Activated naive CD8-positive, alpha-beta T cell treated with anti-CD3 and anti-CD28 coated beads for 36 hours (primary cell): ENCODE results near the gene FERMT2. TPM values are rescaled to one million over a fixed set of nuclear protein-coding genes. Genes with fewer than 3 reads are reported as not detected.
"Not testable (repeated sequence)": the region's sequence is repeated elsewhere in the genome, so short reads cannot be mapped to it uniquely, and the experiment has no call there.

Experiments
- DNase-seq: peaks from one replicate; pipeline ENCODE4 v3.0.0; 2021
- H3K27ac Mint-ChIP-seq: one replicate; pipeline ENCODE4 v1.8.0; 2022; ENCODE audit warnings: mild to moderate bottlenecking, moderate library complexity, mixed read lengths
- H3K27me3 Mint-ChIP-seq: one replicate; pipeline ENCODE4 v1.8.0; 2022; ENCODE audit warnings: mild to moderate bottlenecking, mixed read lengths
- H3K36me3 Mint-ChIP-seq: one replicate; pipeline ENCODE4 v1.8.0; 2021; ENCODE audit warnings: mild to moderate bottlenecking, mixed read lengths
- H3K4me1 Mint-ChIP-seq: one replicate; pipeline ENCODE4 v1.8.0; 2021; ENCODE audit warnings: mixed read lengths
- H3K4me3 Mint-ChIP-seq: one replicate; pipeline ENCODE4 v1.8.0; 2022; ENCODE audit warnings: mild to moderate bottlenecking, moderate library complexity, mixed read lengths
- H3K9me3 Mint-ChIP-seq: one replicate; pipeline ENCODE4 v1.8.0; 2022; ENCODE audit warnings: mixed read lengths
- total RNA-seq, 2 experiments: library from RNA; stranded (reverse); gene quantifications; one replicate each; pipeline ENCODE4 v1.2.3, GENCODE V29; 2021

Gene FERMT2
- total RNA-seq, 2 experiments from 2014 or later, result 1.3 to 2.3 TPM

DNA sequence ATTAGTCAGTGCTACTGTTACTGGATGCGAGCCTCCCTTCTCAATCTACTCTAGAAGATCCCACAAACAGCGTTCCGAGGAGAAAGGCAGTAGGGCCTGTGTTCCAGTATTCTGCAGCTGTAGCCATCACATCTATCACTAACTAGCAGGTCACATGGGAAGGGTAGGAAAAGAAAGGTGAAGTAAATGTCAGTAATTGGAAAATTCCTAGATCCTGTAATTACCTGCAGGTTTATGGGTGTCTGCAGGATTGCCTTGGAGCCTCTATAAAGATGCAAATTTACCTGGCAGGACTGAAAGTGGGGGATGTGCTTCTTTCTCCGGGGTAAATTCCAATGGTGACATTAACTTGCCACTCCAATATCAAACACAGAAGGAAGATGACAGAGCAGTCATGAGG lies 77.8 kb downstream of the FERMT2 start:
- no peak overlapping the region for H3K4me3 Mint-ChIP-seq

DNA sequence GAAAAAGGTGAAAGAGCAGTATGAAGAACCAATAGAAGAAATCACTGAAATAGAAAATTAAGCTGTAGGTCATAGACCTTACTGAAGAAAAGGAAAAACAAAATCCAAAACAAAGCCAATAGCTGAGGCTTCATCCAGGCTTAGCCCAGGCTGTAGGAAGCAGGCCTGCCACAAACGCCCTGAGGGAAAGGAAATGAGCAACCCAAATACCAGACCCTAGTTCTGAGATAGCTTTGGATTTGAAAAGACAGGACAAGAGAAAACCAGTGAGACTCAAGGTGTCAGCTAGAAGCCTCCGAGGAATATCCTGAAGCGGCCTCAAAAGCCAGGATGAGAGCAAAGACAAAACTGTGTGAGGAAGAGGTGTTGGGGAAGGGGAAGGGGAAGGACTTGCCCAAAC lies 79.2 kb downstream of the FERMT2 start:
- Mint-ChIP-seq H3K27me3 (no peaks in the 10 kb centered on the region), H3K9me3 (no peaks in the 10 kb centered on the region), H3K4me1 (no peaks in the 10 kb centered on the region), H3K27ac (no peak overlapping the region), H3K36me3 (no peaks in the 10 kb centered on the region), H3K4me3 (no peak overlapping the region)
- DNase-seq, result no peak

More for the DNA sequence above, 77.8 kb downstream of the FERMT2 start:
- Mint-ChIP-seq H3K9me3 (no peaks in the 10 kb centered on the region), H3K27ac (no peak overlapping the region), H3K4me1 (no peaks in the 10 kb centered on the region), H3K36me3 (no peaks in the 10 kb centered on the region), H3K27me3 (no peaks in the 10 kb centered on the region)
- no peak for DNase-seq

DNA sequence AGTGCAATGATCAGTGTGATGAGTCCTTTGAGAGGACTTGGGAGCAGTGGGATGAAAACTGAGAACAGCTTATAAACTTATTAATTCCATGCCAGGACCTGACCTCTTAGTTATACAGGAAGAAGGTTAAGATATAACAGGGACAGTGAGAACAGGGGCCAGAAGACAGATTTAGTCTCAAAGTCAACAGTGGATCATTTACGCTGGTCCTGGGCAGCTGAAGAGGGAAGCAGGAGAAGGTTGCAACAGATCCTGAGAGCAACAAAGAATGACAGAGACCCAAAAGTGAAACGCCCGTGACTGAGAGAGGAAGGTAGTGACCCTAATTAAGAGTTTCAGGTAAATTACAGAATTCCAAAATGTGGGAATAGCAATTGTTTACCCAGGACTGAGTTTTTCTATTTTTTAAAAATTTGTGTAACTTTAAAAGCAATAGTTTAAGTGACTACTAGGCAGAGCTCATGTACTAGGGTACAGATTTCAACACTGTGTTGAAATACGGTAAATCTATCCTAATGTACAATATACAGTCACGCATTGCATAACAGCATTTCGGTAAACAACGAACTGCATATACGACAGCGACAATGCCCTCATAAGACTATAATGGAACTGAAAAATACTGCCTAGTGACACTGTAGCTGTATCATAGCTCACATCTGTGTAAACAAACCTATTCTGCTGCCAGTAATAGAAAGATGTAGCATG lies 81.8 kb downstream of the FERMT2 start:
- DNase-seq, result no peak
- H3K36me3 Mint-ChIP-seq, result no peaks in the 10 kb centered on the region
- H3K9me3 Mint-ChIP-seq, result no peaks in the 10 kb centered on the region
- no peak overlapping the region for H3K27ac Mint-ChIP-seq
- no peaks in the 10 kb centered on the region for H3K4me1 Mint-ChIP-seq
- no peaks in the 10 kb centered on the region for H3K27me3 Mint-ChIP-seq
- H3K4me3 Mint-ChIP-seq, result no peak overlapping the region

GRCh38 chr14:52864893-52865292 lies 86.0 kb downstream of the FERMT2 start:
- H3K27me3 Mint-ChIP-seq, result not testable (repeated sequence)

GRCh38 chr14:52863334-52863700 lies 87.5 kb downstream of the FERMT2 start:
- no peaks in the 10 kb centered on the region for H3K4me1 Mint-ChIP-seq
- H3K27me3 Mint-ChIP-seq, result no peaks in the 10 kb centered on the region
- H3K4me3 Mint-ChIP-seq, result no peak overlapping the region
- DNase-seq, result no peak
- H3K9me3 Mint-ChIP-seq, result no peaks in the 10 kb centered on the region
- no peak overlapping the region for H3K27ac Mint-ChIP-seq
- no peaks in the 10 kb centered on the region for H3K36me3 Mint-ChIP-seq

More at GRCh38 chr14:52864893-52865292, 86.0 kb downstream of the FERMT2 start:
- H3K9me3 Mint-ChIP-seq, H3K4me3 Mint-ChIP-seq, DNase-seq, H3K4me1 Mint-ChIP-seq, H3K36me3 Mint-ChIP-seq, H3K27ac Mint-ChIP-seq: not testable (repeated sequence)

GRCh38 chr14:52862632-52863333 lies 88.1 kb downstream of the FERMT2 start:
- no peaks in the 10 kb centered on the region for H3K9me3 Mint-ChIP-seq
- H3K4me3 Mint-ChIP-seq, result no peak overlapping the region
- DNase-seq, result no peak
- H3K36me3 Mint-ChIP-seq, result no peaks in the 10 kb centered on the region
- H3K4me1 Mint-ChIP-seq, result no peaks in the 10 kb centered on the region
- H3K27ac Mint-ChIP-seq, result no peak overlapping the region
- no peaks in the 10 kb centered on the region for H3K27me3 Mint-ChIP-seq

DNA sequence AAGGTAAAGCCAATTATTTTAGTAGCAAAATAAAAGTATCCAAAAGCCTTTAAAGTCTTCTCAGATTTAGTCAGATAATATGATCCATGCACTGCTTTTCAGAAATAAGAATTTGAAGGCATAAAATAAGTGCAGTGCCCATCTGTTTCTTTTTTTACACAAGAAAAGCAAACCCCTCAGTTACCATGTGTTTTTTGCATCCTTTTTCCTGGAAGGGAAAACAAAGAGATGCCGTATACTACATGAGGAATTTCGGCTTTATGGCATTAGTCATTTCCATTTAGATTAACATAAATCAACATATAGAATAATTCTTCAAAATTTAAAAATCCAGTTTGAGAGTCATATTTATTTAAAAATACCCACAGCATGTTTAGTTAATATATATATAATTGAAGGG lies 89.4 kb downstream of the FERMT2 start:
- Mint-ChIP-seq H3K9me3 (no peaks in the 10 kb centered on the region), H3K4me1 (no peaks in the 10 kb centered on the region), H3K27ac (no peak overlapping the region), H3K27me3 (no peaks in the 10 kb centered on the region), H3K36me3 (no peaks in the 10 kb centered on the region), H3K4me3 (no peak overlapping the region)
- DNase-seq, result no peak

DNA sequence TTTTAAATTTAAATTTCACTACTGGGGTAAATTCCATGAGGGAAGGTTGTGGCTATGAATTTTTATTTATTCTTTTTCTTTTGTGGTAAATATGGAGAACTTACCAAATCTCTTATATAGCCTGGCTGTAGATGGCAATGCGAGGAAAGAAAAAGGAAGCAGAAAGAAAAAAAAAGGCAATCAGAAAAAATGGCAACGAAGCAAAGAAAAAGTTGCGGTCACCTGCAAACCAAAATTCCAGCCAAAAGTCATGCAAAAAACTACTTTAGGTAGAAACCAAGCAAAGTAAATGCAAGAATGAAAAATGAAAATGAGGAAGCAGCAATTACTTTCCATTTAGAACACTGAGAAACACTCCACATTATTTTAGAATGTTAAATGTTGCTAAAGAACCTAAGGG lies 89.9 kb downstream of the FERMT2 start:
- no peaks in the 10 kb centered on the region for H3K4me1 Mint-ChIP-seq
- H3K36me3 Mint-ChIP-seq, result no peaks in the 10 kb centered on the region
- no peaks in the 10 kb centered on the region for H3K9me3 Mint-ChIP-seq
- H3K27me3 Mint-ChIP-seq, result no peaks in the 10 kb centered on the region
- no peak overlapping the region for H3K4me3 Mint-ChIP-seq
- DNase-seq, result no peak
- H3K27ac Mint-ChIP-seq, result no peak overlapping the region

GRCh38 chr14:52860209-52860608 lies 90.6 kb downstream of the FERMT2 start:
- no peaks in the 10 kb centered on the region for H3K27me3 Mint-ChIP-seq

GRCh38 chr14:52856139-52856538 lies 94.7 kb downstream of the FERMT2 start:
- H3K27me3 Mint-ChIP-seq, result no peaks in the 10 kb centered on the region
- no peak for DNase-seq

More at GRCh38 chr14:52860209-52860608, 90.6 kb downstream of the FERMT2 start:
- no peak for DNase-seq
- Mint-ChIP-seq H3K4me3 (no peak overlapping the region), H3K36me3 (no peaks in the 10 kb centered on the region), H3K4me1 (no peaks in the 10 kb centered on the region), H3K9me3 (no peaks in the 10 kb centered on the region), H3K27ac (no peak overlapping the region)

DNA sequence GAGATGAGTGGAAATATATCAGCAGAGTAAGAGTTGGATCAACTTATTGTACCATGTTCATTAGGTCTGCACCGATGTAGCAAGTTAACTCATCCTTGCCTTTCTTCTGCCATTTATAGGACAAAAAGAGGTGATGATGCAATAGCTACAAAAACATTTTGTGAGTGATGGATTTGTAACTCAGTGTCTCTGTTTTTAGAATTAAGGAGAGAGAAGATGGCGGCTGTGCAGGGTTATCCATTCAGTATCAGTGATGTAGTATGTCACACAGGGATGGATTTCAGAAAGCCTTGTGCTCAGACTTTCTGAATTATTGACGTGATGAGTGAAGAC lies 97.4 kb downstream of the FERMT2 start:
- H3K27ac Mint-ChIP-seq, result no peak overlapping the region
- H3K36me3 Mint-ChIP-seq, result no peaks in the 10 kb centered on the region
- no peak for DNase-seq
- no peak overlapping the region for H3K4me3 Mint-ChIP-seq
- H3K9me3 Mint-ChIP-seq, result no peaks in the 10 kb centered on the region
- no peaks in the 10 kb centered on the region for H3K4me1 Mint-ChIP-seq
- H3K27me3 Mint-ChIP-seq, result no peaks in the 10 kb centered on the region

More at GRCh38 chr14:52856139-52856538, 94.7 kb downstream of the FERMT2 start:
- no peaks in the 10 kb centered on the region for H3K36me3 Mint-ChIP-seq
- no peak overlapping the region for H3K27ac Mint-ChIP-seq
- no peak overlapping the region for H3K4me3 Mint-ChIP-seq
- no peaks in the 10 kb centered on the region for H3K9me3 Mint-ChIP-seq
- H3K4me1 Mint-ChIP-seq, result no peaks in the 10 kb centered on the region

- no peak overlapping the region for H3K4me3 Mint-ChIP-seq
- H3K27me3 Mint-ChIP-seq, result no peaks in the 10 kb centered on the region
- DNase-seq, result no peak
- no peaks in the 10 kb centered on the region for H3K4me1 Mint-ChIP-seq
- H3K27ac Mint-ChIP-seq, result no peak overlapping the region
- no peaks in the 10 kb centered on the region for H3K9me3 Mint-ChIP-seq
- no peaks in the 10 kb centered on the region for H3K36me3 Mint-ChIP-seq
Observed at GRCh38 chr14:52852810-52853521, 97.9 kb downstream of the FERMT2 start.

GRCh38 chr14:52850451-52850909 lies 100.4 kb downstream of the FERMT2 start:
- Mint-ChIP-seq H3K4me3 (no peak overlapping the region), H3K27me3 (no peaks in the 10 kb centered on the region)
- DNase-seq, result no peak

DNA sequence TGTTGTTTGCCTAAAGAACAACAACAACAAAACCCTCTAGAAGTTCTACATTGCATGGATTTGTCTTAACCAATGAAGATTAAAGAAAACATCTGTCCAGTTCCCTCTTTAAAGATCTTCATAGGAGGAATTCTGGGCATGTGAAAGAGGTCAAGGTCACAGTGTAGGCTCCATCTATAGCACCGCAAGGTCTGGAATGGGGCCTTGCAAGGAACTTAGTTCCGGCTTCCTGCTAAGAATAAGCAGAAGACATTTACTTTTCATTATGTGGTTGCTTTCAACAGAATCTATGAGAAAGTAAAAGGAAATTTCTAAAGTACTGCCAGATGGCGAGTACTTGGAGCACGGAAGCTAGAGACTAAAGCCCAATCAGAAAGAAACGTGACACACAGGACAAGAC lies 102.2 kb downstream of the FERMT2 start:
- no peaks in the 10 kb centered on the region for H3K4me1 Mint-ChIP-seq
- H3K27me3 Mint-ChIP-seq, result no peaks in the 10 kb centered on the region
- no peak overlapping the region for H3K27ac Mint-ChIP-seq
- no peak for DNase-seq
- H3K36me3 Mint-ChIP-seq, result no peaks in the 10 kb centered on the region
- H3K4me3 Mint-ChIP-seq, result no peak overlapping the region
- no peaks in the 10 kb centered on the region for H3K9me3 Mint-ChIP-seq

More at GRCh38 chr14:52850451-52850909, 100.4 kb downstream of the FERMT2 start:
- Mint-ChIP-seq H3K9me3 (no peaks in the 10 kb centered on the region), H3K36me3 (no peaks in the 10 kb centered on the region), H3K4me1 (no peaks in the 10 kb centered on the region), H3K27ac (no peak overlapping the region)

DNA sequence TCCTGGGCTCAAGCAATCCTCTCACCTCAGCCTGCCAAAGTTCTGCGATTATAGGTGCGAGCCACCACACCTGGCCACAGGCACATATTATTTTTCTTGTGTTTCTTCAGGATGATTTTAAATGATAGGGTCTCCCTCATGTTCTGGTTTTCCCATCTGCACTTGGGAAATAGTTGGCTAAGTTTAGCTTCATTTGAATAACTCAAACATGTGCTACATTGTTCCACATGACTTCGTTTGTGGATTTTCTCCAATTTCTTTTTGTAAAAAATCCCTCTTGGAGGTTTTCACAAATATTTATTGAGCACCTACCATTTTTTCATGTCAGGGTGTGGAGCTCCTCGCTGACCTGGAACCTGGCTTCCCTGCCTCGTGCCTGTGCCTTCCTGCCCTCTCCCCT lies 104.3 kb downstream of the FERMT2 start:
- H3K27me3 Mint-ChIP-seq, result no peaks in the 10 kb centered on the region
- no peaks in the 10 kb centered on the region for H3K4me1 Mint-ChIP-seq
- no peak for DNase-seq
- H3K36me3 Mint-ChIP-seq, result no peaks in the 10 kb centered on the region
- H3K9me3 Mint-ChIP-seq, result no peaks in the 10 kb centered on the region
- H3K27ac Mint-ChIP-seq, result no peak overlapping the region
- H3K4me3 Mint-ChIP-seq, result no peak overlapping the region
